ENCODE measurements around the gene SLC1A4.

Gene SLC1A4

DNA sequence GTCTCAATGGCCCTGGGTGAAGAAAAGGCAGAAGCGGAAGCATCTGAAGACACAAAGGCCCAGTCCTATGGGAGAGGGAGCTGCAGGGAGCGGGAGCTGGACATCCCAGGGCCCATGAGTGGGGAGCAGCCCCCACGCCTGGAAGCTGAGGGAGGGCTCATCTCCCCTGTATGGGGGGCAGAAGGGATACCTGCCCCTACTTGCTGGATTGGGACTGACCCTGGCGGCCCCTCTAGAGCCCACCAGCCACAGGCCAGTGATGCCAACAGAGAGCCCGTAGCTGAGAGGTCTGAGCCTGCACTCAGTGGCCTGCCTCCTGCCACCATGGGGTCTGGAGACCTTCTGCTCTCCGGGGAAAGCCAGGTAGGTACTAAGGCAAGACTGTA, 80.2 kb downstream of the SLC1A4 start:
- no peak for TF ChIP-seq POLR2AphosphoS5 (IDR thresholded peaks at IDR 0.05; ENCODE audit: low read depth, low read length)
- TF ChIP-seq SIN3A (IDR thresholded peaks at IDR 0.05; ENCODE audit: borderline replicate concordance, insufficient read depth, low read length), result no peak
- no peak for TF ChIP-seq FOXP2 (optimal IDR thresholded peaks at IDR 0.05; ENCODE audit: borderline replicate concordance, extremely low read depth, extremely low read length, insufficient read depth)
- no peak for TF ChIP-seq TAF1 (IDR thresholded peaks at IDR 0.05; ENCODE audit: borderline replicate concordance, insufficient read depth, low read length)
- TF ChIP-seq, protein P1, sequence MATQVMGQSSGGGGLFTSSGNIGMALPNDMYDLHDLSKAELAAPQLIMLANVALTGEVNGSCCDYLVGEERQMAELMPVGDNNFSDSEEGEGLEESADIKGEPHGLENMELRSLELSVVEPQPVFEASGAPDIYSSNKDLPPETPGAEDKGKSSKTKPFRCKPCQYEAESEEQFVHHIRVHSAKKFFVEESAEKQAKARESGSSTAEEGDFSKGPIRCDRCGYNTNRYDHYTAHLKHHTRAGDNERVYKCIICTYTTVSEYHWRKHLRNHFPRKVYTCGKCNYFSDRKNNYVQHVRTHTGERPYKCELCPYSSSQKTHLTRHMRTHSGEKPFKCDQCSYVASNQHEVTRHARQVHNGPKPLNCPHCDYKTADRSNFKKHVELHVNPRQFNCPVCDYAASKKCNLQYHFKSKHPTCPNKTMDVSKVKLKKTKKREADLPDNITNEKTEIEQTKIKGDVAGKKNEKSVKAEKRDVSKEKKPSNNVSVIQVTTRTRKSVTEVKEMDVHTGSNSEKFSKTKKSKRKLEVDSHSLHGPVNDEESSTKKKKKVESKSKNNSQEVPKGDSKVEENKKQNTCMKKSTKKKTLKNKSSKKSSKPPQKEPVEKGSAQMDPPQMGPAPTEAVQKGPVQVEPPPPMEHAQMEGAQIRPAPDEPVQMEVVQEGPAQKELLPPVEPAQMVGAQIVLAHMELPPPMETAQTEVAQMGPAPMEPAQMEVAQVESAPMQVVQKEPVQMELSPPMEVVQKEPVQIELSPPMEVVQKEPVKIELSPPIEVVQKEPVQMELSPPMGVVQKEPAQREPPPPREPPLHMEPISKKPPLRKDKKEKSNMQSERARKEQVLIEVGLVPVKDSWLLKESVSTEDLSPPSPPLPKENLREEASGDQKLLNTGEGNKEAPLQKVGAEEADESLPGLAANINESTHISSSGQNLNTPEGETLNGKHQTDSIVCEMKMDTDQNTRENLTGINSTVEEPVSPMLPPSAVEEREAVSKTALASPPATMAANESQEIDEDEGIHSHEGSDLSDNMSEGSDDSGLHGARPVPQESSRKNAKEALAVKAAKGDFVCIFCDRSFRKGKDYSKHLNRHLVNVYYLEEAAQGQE (IDR thresholded peaks at IDR 0.05; ENCODE audit: insufficient read depth in 1 of 2, low read depth in 2 of 2, low read length in 2 of 2), result no peak

DNA sequence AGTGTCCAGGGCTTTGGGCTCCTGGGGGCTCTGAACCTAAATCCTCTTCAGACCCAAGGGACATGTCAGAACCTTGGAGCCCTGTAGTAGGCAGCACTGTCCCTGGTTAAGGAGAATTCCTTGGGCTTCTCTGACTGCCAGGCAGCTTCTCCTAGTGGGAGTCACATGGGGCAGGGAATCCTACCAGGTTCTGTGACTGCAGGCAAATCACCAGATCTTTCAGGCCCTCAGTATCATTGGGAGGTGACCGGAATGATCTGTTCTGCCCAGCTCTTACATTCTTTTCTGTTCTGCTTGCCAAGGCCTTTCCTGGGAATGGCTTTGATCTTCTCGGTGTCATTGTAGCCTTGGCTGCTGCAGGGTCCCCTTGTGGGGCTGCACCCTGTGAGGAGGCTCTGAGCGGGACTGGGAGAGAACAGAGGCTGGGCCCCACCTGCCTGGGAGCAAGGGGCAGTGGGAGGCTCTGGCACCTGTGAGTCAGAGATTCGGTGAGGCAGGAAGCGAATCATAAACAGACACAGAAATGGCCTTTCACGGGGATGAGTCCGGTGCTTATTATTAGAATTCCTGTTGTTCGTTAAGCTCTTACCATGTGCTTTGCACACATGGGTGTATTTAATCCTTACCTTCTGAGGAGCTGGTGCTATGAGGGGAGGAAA, 81.1 kb downstream of the SLC1A4 start:
- TF ChIP-seq TAF1 (IDR thresholded peaks at IDR 0.05; ENCODE audit: borderline replicate concordance, insufficient read depth, low read length) (no peak), FOXP2 (optimal IDR thresholded peaks at IDR 0.05; ENCODE audit: borderline replicate concordance, extremely low read depth, extremely low read length, insufficient read depth) (no peak), SIN3A (IDR thresholded peaks at IDR 0.05; ENCODE audit: borderline replicate concordance, insufficient read depth, low read length) (no peak), POLR2AphosphoS5 (IDR thresholded peaks at IDR 0.05; ENCODE audit: low read depth, low read length) (no peak)
- TF ChIP-seq, protein P1 (IDR thresholded peaks at IDR 0.05; ENCODE audit: insufficient read depth in 1 of 2, low read depth in 2 of 2, low read length in 2 of 2), result no peak

DNA sequence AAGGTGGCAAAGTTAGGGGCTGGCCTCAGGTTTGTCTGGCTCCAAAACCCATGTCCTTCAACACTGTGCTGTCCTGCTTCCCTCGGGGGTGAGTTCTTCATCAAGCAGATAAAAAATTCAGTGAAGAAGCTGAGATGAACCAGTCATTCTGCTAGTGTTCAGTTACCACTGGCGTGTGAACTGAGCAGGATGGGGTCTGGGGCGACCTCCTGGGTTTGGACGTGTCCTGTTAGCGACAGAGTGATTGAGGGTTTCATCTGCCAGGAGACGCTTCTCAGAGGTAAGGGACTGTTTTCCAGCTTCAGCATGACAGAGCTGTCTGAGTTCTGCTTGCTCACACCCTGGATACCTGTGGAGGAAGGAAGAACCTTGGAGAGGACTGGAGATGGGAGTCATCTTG, 81.7 kb downstream of the SLC1A4 start:
- TF ChIP-seq FOXP2 (optimal IDR thresholded peaks at IDR 0.05; ENCODE audit: borderline replicate concordance, extremely low read depth, extremely low read length, insufficient read depth), result no peak
- TF ChIP-seq, protein P1 (IDR thresholded peaks at IDR 0.05; ENCODE audit: insufficient read depth in 1 of 2, low read depth in 2 of 2, low read length in 2 of 2), result no peak
- no peak for TF ChIP-seq POLR2AphosphoS5 (IDR thresholded peaks at IDR 0.05; ENCODE audit: low read depth, low read length)
- no peak for TF ChIP-seq TAF1 (IDR thresholded peaks at IDR 0.05; ENCODE audit: borderline replicate concordance, insufficient read depth, low read length)
- TF ChIP-seq SIN3A (IDR thresholded peaks at IDR 0.05; ENCODE audit: borderline replicate concordance, insufficient read depth, low read length), result no peak

DNA sequence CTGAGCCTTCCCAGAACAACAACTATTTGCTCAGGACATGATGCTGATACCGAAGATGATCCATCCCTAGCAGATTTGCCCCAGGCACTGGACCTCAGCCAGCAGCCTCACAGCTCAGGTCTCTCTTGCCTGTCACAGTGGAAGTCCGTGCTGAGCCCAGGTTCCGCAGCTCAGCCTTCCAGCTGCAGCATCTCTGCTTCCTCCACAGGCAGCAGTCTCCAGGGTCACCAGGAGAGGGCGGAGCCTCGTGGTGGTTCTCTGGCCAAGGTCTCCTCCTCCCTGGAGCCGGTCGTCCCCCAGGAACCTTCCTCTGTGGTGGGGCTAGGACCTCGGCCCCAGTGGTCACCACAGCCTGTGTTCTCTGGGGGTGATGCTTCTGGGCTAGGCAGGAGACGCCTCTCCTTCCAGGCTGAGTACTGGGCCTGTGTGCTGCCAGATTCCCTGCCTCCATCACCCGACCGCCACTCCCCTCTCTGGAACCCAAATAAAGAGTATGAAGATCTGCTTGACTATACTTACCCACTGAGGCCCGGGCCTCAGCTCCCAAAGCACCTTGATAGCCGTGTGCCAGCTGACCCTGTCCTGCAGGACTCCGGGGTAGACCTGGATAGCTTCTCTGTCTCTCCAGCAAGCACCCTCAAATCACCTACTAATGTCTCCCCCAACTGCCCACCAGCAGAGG, 82.4 kb downstream of the SLC1A4 start:
- TF ChIP-seq, protein P1 (IDR thresholded peaks at IDR 0.05; ENCODE audit: insufficient read depth in 1 of 2, low read depth in 2 of 2, low read length in 2 of 2), result no peak
- peak; percentile 38 for TF ChIP-seq FOXP2 (optimal IDR thresholded peaks at IDR 0.05; ENCODE audit: borderline replicate concordance, extremely low read depth, extremely low read length, insufficient read depth)
